GM13976 (cell line): ENCODE data around the gene CHMP4A.

ENCODE experiments used
- DNase-seq: peaks from one replicate; pipeline ENCODE4 v3.0.0; 2012; ENCODE audit warnings: low spot score
- in situ Hi-C: fragments of 300-500 bp; cut with MboI; formaldehyde crosslinking; loops from one replicate; pipeline ENCODE4 v1.12.0; 2022; ENCODE audit warnings: low sequenced_read_pairs, mixed read lengths, inconsistent platforms; ENCODE audit not compliant: unreplicated experiment
- TF ChIP-seq, protein P1 (sequence below): IDR thresholded peaks from 2 replicates; pipeline ENCODE4 v1.5.1; 2012; ENCODE audit warnings: borderline replicate concordance, mild to moderate bottlenecking; ENCODE audit not compliant: insufficient read depth; ENCODE audit errors: extremely low read depth, missing control alignments, control extremely low read depth

The CHMP4A gene

DNA sequence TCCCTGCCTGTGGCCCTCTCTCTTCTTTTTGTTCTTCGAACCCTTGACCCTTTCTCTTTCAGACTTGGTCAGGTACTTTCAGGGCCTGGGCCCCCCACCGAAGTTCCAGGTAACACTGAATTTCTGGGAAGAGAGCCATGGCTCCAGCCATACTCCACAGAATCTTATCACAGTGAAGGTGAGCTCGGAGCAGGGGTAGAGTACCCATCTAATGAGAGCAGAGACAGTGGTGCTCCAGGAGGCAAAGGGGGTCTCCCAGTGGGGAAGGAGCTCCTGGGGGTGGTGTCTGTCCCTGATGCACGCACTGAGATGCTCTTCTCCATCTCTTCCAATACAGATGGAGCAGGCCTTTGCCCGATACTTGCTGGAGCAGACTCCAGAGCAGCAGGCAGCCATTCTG is 47.5 kb downstream of the CHMP4A start:
- no peak for DNase-seq
- in situ Hi-C loops: no loop called here
- TF ChIP-seq, protein P1, sequence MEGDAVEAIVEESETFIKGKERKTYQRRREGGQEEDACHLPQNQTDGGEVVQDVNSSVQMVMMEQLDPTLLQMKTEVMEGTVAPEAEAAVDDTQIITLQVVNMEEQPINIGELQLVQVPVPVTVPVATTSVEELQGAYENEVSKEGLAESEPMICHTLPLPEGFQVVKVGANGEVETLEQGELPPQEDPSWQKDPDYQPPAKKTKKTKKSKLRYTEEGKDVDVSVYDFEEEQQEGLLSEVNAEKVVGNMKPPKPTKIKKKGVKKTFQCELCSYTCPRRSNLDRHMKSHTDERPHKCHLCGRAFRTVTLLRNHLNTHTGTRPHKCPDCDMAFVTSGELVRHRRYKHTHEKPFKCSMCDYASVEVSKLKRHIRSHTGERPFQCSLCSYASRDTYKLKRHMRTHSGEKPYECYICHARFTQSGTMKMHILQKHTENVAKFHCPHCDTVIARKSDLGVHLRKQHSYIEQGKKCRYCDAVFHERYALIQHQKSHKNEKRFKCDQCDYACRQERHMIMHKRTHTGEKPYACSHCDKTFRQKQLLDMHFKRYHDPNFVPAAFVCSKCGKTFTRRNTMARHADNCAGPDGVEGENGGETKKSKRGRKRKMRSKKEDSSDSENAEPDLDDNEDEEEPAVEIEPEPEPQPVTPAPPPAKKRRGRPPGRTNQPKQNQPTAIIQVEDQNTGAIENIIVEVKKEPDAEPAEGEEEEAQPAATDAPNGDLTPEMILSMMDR: no peak

DNA sequence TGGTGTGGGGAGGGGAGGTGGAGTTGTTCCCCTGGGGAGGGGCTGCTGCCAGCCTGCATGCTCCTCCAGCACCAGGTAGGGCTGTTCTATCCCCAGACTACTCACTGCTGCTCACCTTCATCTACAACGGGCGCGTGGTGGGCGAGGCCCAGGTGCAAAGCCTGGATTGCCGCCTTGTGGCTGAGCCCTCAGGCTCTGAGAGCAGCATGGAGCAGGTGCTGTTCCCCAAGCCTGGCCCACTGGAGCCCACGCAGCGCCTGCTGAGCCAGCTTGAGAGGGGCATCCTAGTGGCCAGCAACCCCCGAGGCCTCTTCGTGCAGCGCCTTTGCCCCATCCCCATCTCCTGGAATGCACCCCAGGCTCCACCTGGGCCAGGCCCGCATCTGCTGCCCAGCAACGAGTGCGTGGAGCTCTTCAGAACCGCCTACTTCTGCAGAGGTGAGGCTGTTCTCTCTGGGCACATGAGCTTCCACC is 48.7 kb downstream of the CHMP4A start:
- DNase-seq: no peak
- TF ChIP-seq, protein P1: no peak
- in situ Hi-C loops: no loop called here

DNA sequence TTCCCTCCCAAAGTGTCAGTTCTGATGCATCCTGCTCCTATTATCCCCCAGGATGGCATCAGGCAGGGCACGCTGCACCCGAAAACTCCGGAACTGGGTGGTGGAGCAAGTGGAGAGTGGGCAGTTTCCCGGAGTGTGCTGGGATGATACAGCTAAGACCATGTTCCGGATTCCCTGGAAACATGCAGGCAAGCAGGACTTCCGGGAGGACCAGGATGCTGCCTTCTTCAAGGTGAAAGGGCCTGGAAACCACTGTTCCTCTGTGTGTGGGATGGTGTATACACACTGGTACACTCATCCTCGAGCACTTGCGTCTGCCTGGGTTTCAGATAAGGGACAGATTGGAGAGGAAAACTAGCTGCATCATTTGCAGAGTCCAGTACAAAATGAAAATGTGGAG is 51.2 kb downstream of the CHMP4A start:
- TF ChIP-seq, protein P1: no peak
- in situ Hi-C loops: no loop called here
- DNase-seq: no peak

DNA sequence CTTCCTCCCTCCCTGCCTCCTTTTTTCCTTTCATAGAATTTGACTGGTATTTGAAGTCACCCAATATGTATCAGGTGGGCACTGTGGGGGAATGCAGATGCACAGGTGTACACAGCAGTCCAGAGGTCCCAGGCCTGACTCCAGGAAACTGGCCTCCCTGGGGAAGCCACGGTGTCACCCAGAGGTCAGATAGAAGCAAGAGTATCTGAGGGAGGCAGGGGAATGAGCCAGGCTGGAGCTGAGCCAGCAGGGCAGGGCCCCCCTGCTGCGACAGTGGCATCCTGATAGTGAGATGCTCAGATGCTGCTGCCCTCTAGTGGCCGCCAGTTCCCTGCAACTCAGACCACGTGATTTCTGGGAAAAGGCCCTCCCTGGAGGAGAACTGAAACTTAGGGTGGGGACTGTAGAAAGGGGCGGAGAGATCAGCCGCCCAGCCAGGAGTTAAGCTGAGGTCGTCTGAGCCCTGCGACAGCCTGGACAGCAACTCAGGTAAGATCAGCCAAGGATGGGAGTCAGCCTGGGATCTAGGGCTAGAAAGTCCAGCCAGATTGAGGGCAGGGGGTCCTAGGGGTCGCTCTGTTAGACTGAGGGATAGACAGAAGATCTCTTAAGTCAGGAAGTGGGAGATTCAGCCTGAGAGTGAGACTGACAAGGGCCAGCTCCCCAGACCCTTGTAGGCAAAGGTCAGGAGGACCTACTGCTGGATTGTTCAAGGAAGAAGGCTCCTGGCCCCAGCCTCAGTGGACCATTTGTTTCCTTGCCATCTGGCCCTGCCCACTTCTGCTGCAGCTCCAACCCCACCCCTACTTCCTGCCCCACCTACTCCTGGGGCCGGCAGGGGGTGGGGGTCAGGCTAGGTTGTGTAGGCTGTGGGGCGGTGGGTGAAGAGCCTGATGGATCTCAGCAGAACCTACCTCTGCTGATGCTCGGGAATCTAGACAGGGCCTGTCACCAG is 52.2 kb downstream of the CHMP4A start, which contains the start of gene IRF9:
Gene IRF9, plus strand, starts transcription at position 416 of the 955 bp plus-strand sequence. CDS start 880 bp downstream, outside the sequence.
- TF ChIP-seq, protein P1: peak; percentile 80
- peak; percentile 95 for DNase-seq
- in situ Hi-C loops: no loop called here

DNA sequence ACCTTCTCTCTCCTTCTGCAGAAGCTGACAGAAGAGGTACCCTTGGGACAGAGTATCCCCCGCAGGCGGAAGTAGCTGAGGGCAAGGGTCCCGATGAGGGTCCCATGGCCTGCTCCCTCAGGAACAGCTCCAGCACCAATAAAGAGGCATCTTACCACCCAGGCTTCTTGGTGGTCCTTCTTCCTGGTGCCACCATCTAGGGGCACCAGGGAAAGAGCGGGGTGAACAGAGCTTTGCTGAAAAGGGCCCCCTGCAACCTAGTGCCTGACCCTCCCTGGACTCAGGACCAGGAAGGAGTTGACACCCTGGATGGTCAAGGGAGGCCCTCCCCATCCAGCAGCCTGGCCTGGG is 52.8 kb downstream of the CHMP4A start:
- in situ Hi-C loops: no loop called here
- no peak for DNase-seq
- TF ChIP-seq, protein P1: no peak

DNA sequence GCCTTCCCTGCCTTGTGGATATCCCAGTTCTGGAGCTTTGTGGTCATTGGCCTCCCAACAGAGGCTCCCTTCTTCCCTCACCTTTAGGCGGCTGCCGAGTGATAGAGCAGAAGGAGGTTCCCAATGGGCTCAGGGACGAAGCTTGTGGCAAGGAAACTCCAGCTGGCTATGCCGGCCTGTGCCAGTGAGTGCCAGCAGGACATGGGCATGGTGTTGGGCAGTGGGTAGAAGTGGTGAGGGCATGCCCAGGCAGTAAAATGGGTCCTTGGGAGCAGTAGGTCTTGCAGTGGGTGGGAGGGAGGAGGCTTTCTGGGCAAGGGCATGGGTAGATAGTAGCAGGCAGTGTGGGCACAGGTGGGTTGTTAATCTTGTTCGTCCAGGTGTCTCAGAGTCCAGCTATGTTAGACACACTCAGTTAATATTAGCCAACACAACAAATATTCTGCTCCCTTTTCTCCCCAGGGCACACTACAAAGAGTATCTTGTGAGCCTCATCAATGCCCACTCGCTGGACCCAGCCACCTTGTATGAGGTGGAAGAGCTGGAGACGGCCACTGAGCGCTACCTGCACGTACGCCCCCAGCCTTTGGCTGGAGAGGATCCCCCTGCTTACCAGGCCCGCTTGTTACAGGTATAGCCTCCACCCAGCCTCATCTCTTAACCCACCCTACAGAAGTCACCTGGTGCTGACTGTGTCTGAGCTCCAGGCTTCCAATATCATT is 53.4 kb downstream of the CHMP4A start:
- in situ Hi-C loops: no loop called here

More for the DNA sequence above, 53.4 kb downstream of the CHMP4A start:
- DNase-seq: no peak
- TF ChIP-seq, protein P1: no peak
